ENCODE measurements around the gene KIF26B. TPM values are rescaled to one million over a fixed set of nuclear protein-coding genes. Genes with fewer than 3 reads are reported as not detected.

KIF26B gene
- polyA plus RNA-seq, 1 donor (not counting 4 experiments of a cell fraction or from before 2014, with no cell fraction given) = 0.58 TPM

DNA sequence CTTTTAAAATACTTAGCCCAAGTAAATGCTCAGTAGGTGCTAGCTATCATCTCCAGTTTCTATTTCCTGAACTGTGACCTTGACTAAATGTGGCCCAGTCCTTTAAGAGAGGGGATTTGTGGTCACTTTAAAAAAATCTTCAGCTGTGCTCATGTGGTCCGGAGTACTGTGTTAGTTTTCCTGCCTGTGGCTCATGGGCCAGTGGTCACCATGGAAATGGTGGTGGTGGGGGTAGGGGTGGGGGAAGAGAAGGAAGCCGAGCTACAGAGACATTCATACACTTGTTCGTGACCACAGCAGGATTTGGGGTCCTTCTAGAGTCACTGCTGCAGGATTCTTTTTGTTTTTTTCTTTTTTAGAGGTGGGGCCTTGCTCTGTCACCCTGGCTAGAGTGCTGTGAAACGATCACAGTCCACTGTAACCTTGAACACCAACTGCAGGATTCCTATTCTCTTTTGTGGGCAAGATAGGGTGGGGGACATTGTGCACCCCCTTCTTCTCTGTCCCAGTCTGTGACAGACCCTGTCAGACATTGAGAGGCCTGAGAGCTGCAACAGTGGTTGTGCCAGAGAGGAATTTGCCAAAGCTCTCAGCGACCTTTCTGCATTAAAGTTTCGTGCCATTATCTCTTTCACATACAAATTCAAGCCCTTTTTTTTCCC is 25.8 kb downstream of the KIF26B start:
- Histone ChIP-seq H3K79me2 (ENCODE audit: control insufficient read depth, insufficient read depth, low read length) (no peaks in the 10 kb centered on the region), H3K4me3 (ENCODE audit: control insufficient read depth in 2 of 3, extremely low read depth in 1 of 3, insufficient read depth in 2 of 3, low read depth in 1 of 3, low read length in 3 of 3) (no peak overlapping the region), H4K20me1 (ENCODE audit: control insufficient read depth, extremely low read depth, insufficient read depth, low read length) (no peaks in the 10 kb centered on the region), H3K27ac (ENCODE audit: control insufficient read depth, insufficient read depth, low read length) (no peak overlapping the region), H3K4me2 (ENCODE audit: control insufficient read depth, extremely low read depth, insufficient read depth, low read depth, low read length) (no peak overlapping the region), H3K27me3 (ENCODE audit: control insufficient read depth, extremely low read depth, insufficient read depth, low read length) (no peaks in the 10 kb centered on the region), H3K9me1 (ENCODE audit: control insufficient read depth, extremely low read depth, insufficient read depth, low read length) (no peaks in the 10 kb centered on the region), H3K36me3 (ENCODE audit: control insufficient read depth in 2 of 2, extremely low read depth in 1 of 2, insufficient read depth in 2 of 2, low read length in 2 of 2) (no peaks in the 10 kb centered on the region), H3K9me3 (ENCODE audit: control insufficient read depth, low read depth, low read length) (no peaks in the 10 kb centered on the region), H3K4me1 (ENCODE audit: control insufficient read depth, extremely low read depth, insufficient read depth, low read length) (no peaks in the 10 kb centered on the region), H2AFZ (ENCODE audit: control insufficient read depth, low read length) (no peak overlapping the region), H3K9ac (ENCODE audit: control insufficient read depth, extremely low read depth, insufficient read depth, low read length) (no peak overlapping the region)
- FAIRE-seq (no peak), DNase-seq (ENCODE audit: low read depth, low spot score) (no peak)
- TF ChIP-seq, protein P1, sequence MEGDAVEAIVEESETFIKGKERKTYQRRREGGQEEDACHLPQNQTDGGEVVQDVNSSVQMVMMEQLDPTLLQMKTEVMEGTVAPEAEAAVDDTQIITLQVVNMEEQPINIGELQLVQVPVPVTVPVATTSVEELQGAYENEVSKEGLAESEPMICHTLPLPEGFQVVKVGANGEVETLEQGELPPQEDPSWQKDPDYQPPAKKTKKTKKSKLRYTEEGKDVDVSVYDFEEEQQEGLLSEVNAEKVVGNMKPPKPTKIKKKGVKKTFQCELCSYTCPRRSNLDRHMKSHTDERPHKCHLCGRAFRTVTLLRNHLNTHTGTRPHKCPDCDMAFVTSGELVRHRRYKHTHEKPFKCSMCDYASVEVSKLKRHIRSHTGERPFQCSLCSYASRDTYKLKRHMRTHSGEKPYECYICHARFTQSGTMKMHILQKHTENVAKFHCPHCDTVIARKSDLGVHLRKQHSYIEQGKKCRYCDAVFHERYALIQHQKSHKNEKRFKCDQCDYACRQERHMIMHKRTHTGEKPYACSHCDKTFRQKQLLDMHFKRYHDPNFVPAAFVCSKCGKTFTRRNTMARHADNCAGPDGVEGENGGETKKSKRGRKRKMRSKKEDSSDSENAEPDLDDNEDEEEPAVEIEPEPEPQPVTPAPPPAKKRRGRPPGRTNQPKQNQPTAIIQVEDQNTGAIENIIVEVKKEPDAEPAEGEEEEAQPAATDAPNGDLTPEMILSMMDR (optimal IDR thresholded peaks at IDR 0.05 in 1 of 3, IDR thresholded peaks at IDR 0.05 in 1 of 3, conservative IDR thresholded peaks at IDR 0.05 in 1 of 3; ENCODE audit: extremely low read depth in 1 of 3, insufficient read depth in 2 of 3, low read length in 3 of 3) = no peak
- no peak for TF ChIP-seq EZH2 (IDR thresholded peaks at IDR 0.05; ENCODE audit: low read length)
- dilution Hi-C loops (cut with MboI; ENCODE audit: extremely low pct_ligation_motif_present, low sequenced_read_pairs) = no loop called here

GRCh38 chr1:245181158-245181517 is 26.4 kb downstream of the KIF26B start:
- Histone ChIP-seq H3K4me2 (ENCODE audit: control insufficient read depth, extremely low read depth, insufficient read depth, low read depth, low read length) (no peak overlapping the region), H3K79me2 (ENCODE audit: control insufficient read depth, insufficient read depth, low read length) (no peaks in the 10 kb centered on the region)
- dilution Hi-C loops (cut with MboI; ENCODE audit: extremely low pct_ligation_motif_present, low sequenced_read_pairs) = no loop called here

More at GRCh38 chr1:245181158-245181517, 26.4 kb downstream of the KIF26B start:
- no peaks in the 10 kb centered on the region for H3K36me3 ChIP-seq (ENCODE audit: control insufficient read depth in 2 of 2, extremely low read depth in 1 of 2, insufficient read depth in 2 of 2, low read length in 2 of 2)
- no peaks in the 10 kb centered on the region for H4K20me1 ChIP-seq (ENCODE audit: control insufficient read depth, extremely low read depth, insufficient read depth, low read length)
- no peaks in the 10 kb centered on the region for H3K9me3 ChIP-seq (ENCODE audit: control insufficient read depth, low read depth, low read length)
- no peaks in the 10 kb centered on the region for H3K9me1 ChIP-seq (ENCODE audit: control insufficient read depth, extremely low read depth, insufficient read depth, low read length)
- DNase-seq (ENCODE audit: low read depth, low spot score) (no peak), FAIRE-seq (no peak)
- no peak for TF ChIP-seq EZH2 (IDR thresholded peaks at IDR 0.05; ENCODE audit: low read length)
- TF ChIP-seq, protein P1 (optimal IDR thresholded peaks at IDR 0.05 in 1 of 3, IDR thresholded peaks at IDR 0.05 in 1 of 3, conservative IDR thresholded peaks at IDR 0.05 in 1 of 3; ENCODE audit: extremely low read depth in 1 of 3, insufficient read depth in 2 of 3, low read length in 3 of 3) = no peak
- no peak overlapping the region for H3K4me3 ChIP-seq (ENCODE audit: control insufficient read depth in 2 of 3, extremely low read depth in 1 of 3, insufficient read depth in 2 of 3, low read depth in 1 of 3, low read length in 3 of 3)
- no peak overlapping the region for H3K27ac ChIP-seq (ENCODE audit: control insufficient read depth, insufficient read depth, low read length)
- H3K4me1 ChIP-seq (ENCODE audit: control insufficient read depth, extremely low read depth, insufficient read depth, low read length) = no peaks in the 10 kb centered on the region
- H2AFZ ChIP-seq (ENCODE audit: control insufficient read depth, low read length) = no peak overlapping the region
- H3K9ac ChIP-seq (ENCODE audit: control insufficient read depth, extremely low read depth, insufficient read depth, low read length) = no peak overlapping the region
- no peaks in the 10 kb centered on the region for H3K27me3 ChIP-seq (ENCODE audit: control insufficient read depth, extremely low read depth, insufficient read depth, low read length)
